Trophoblast cell (in vitro differentiated cells and primary cell): ENCODE measurements around the gene ZNF598.

Experiments
- DNase-seq, 2 donors: peaks; one replicate each; pipeline ENCODE4 v3.0.0-alpha.2; 2016
- H2AFZ ChIP-seq: 2 replicates; pipeline ENCODE4 v1.6.1; 2013; ENCODE audit warnings: low read length, moderate library complexity, mild to moderate bottlenecking; ENCODE audit not compliant: insufficient read depth, poor library complexity
- H2AK5ac ChIP-seq: 2 replicates; pipeline ENCODE4 v1.6.1; 2013; ENCODE audit warnings: mild to moderate bottlenecking, low read length
- H2BK120ac ChIP-seq: 2 replicates; pipeline ENCODE4 v1.6.1; 2013; ENCODE audit warnings: low read length, mild to moderate bottlenecking, moderate library complexity; ENCODE audit not compliant: insufficient read depth, poor library complexity
- H2BK12ac ChIP-seq: 2 replicates; pipeline ENCODE4 v1.6.1; 2013; ENCODE audit warnings: mild to moderate bottlenecking, low read length, moderate library complexity
- H2BK5ac ChIP-seq: 2 replicates; pipeline ENCODE4 v1.6.1; 2013; ENCODE audit warnings: low read length, low read depth, moderate library complexity, mild to moderate bottlenecking; ENCODE audit not compliant: poor library complexity
- H3K14ac ChIP-seq: 2 replicates; pipeline ENCODE4 v1.6.1; 2013; ENCODE audit warnings: mild to moderate bottlenecking, low read length
- H3K18ac ChIP-seq: 2 replicates; pipeline ENCODE4 v1.6.1; 2013; ENCODE audit warnings: mild to moderate bottlenecking, low read length
- H3K23ac ChIP-seq: 2 replicates; pipeline ENCODE4 v1.6.1; 2013; ENCODE audit warnings: low read length
- H3K27ac ChIP-seq: 2 replicates; pipeline ENCODE4 v1.5.1; 2013; ENCODE audit warnings: low read depth, mild to moderate bottlenecking, inconsistent platforms, low read length, moderate library complexity
- H3K27me3 ChIP-seq: 2 replicates; pipeline ENCODE4 v1.6.1; 2013; ENCODE audit warnings: inconsistent platforms, mild to moderate bottlenecking, low read length, moderate library complexity; ENCODE audit not compliant: insufficient read depth
- H3K36me3 ChIP-seq, 2 experiments: 1 replicate in 1 of 2; 2 replicates in 1 of 2; pipeline ENCODE4 v1.6.1; 2013; ENCODE audit warnings: low read length in 2 of 2, mild to moderate bottlenecking in 2 of 2, moderate library complexity in 1 of 2; ENCODE audit not compliant: insufficient read depth in 2 of 2, control insufficient read depth in 1 of 2
- H3K4ac ChIP-seq: 2 replicates; pipeline ENCODE4 v1.6.1; 2013; ENCODE audit warnings: low read depth, mild to moderate bottlenecking, low read length, moderate library complexity
- H3K4me1 ChIP-seq, 2 experiments: 1 replicate in 1 of 2; 2 replicates in 1 of 2; pipeline ENCODE4 v1.6.1; 2013; ENCODE audit warnings: low read length in 2 of 2, mild to moderate bottlenecking in 2 of 2, moderate library complexity in 1 of 2; ENCODE audit not compliant: insufficient read depth in 2 of 2, control insufficient read depth in 1 of 2
- H3K4me2 ChIP-seq: 2 replicates; pipeline ENCODE4 v1.6.1; 2013; ENCODE audit warnings: inconsistent platforms, mild to moderate bottlenecking, low read length, moderate library complexity
- H3K4me3 ChIP-seq: 2 replicates; pipeline ENCODE4 v1.5.1; 2013; ENCODE audit warnings: mild to moderate bottlenecking, low read depth, low read length, inconsistent platforms
- H3K79me1 ChIP-seq: one replicate; pipeline ENCODE4 v1.6.1; 2013; ENCODE audit warnings: low read length
- H3K79me2 ChIP-seq: 2 replicates; pipeline ENCODE4 v1.6.1; 2013; ENCODE audit warnings: low read length, mild to moderate bottlenecking; ENCODE audit not compliant: control insufficient read depth, insufficient read depth, poor library complexity
- H3K9ac ChIP-seq: 2 replicates; pipeline ENCODE4 v1.6.1; 2013; ENCODE audit warnings: mild to moderate bottlenecking, low read length
- H3K9me3 ChIP-seq: 2 replicates; pipeline ENCODE4 v1.6.1; 2013; ENCODE audit warnings: low read depth, mild to moderate bottlenecking, control low read depth, inconsistent platforms, low read length; ENCODE audit not compliant: insufficient read depth
- H4K12ac ChIP-seq: 2 replicates; pipeline ENCODE4 v1.6.1; 2013; ENCODE audit warnings: low read depth, mild to moderate bottlenecking, low read length, moderate library complexity
- H4K8ac ChIP-seq: 2 replicates; pipeline ENCODE4 v1.6.1; 2013; ENCODE audit warnings: low read depth, mild to moderate bottlenecking, low read length, moderate library complexity
- H4K91ac ChIP-seq: one replicate; pipeline ENCODE4 v1.6.1; 2013; ENCODE audit warnings: low read depth, mild to moderate bottlenecking, low read length, moderate library complexity
- WGBS: extraction: QIAGEN DNeasy Blood & Tissue Kit; methylation state at CpG from one replicate; pipeline ENCODE4 v1.1.7; 2013; ENCODE audit warnings: missing lambda C conversion rate; ENCODE audit not compliant: insufficient read length, insufficient coverage; ENCODE audit errors: extremely low coverage; 5-methylcytosine and 5-hydroxymethylcytosine counted together

ZNF598 gene

DNA sequence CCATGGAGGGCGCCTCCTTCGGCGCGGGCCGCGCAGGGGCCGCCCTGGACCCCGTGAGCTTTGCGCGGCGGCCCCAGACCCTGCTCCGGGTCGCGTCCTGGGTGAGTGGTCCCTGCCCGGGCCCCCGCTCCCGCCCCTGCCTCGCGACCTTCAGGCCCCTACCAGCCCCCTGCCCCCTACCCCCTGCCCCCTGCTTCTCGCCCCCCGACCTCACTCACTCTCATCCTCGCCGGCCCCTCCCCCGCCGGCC, 19.6 kb downstream of the ZNF598 start:
- no peak overlapping the region for H2BK120ac ChIP-seq
- H2BK12ac ChIP-seq: no peak overlapping the region
- H2AFZ ChIP-seq: no peak overlapping the region
- H3K9me3 ChIP-seq: peaks cover 19% of the 10 kb centered on the region
- no CpG with 5 or more reads among the region's 25 CpGs for WGBS
- no peak overlapping the region for H4K91ac ChIP-seq
- H3K4me3 ChIP-seq: peak overlapping the region; percentile 23
- H3K27ac ChIP-seq: no peak overlapping the region
- H3K14ac ChIP-seq: no peak overlapping the region
- no peak overlapping the region for H4K12ac ChIP-seq
- no peak overlapping the region for H3K4ac ChIP-seq
- DNase-seq: no peak
- H3K18ac ChIP-seq: no peak overlapping the region
- no peak overlapping the region for H3K9ac ChIP-seq
- peaks cover 5% of the 10 kb centered on the region for H3K79me1 ChIP-seq
- peaks cover 33% of the 10 kb centered on the region for H3K27me3 ChIP-seq
- no peak overlapping the region for H2BK5ac ChIP-seq
- no peak overlapping the region for H2AK5ac ChIP-seq
- H3K36me3 ChIP-seq: peaks cover 20% of the 10 kb centered on the region in 2 experiments
- no peak overlapping the region for H3K23ac ChIP-seq
- H4K8ac ChIP-seq: no peak overlapping the region
- peaks cover 14 to 24% of the 10 kb centered on the region in 2 experiments for H3K4me1 ChIP-seq
- peak overlapping the region; percentile 78 for H3K4me2 ChIP-seq
- no peaks in the 10 kb centered on the region for H3K79me2 ChIP-seq

DNA sequence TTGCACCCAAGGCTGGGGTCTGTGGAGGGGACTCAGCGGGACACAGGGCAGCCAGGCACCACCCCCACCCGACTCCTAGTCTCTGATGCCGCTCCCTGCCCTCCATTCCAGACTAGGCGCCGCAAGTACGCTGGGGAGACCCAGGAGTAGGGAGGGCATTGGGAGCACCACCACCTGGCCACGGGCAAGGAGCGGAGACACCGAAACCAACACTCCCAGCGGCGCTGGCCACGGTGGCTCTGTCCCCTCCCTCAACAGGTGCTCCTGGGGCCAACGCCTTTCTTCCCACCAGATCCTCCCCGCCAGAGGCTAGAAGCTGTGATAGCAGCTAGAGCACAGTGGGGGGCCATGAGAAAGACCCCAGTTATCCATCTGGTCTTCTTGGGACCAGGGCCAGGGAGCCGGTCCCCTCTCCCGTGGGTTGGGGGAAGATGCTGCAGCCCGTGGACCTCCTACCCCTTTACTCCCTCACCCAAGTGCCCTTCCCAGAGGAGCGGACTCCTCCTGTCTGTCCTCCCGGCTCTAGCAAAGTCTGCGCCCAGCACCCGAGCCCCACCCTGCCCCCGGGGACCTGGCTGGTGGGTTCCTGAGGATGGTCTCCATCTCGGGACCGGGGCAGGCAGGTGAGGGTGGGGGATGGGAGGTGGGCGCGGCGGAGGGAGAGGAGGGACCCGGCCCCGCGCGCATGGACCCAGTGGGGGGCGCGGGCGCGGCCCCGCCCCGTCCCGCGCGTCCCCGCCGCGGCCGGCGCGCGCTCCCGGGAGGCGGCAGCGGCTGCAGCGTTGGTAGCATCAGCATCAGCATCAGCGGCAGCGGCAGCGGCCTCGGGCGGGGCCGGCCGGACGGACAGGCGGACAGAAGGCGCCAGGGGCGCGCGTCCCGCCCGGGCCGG, 20.2 kb downstream of the ZNF598 start, which contains the start of gene SYNGR3:
Gene SYNGR3 (plus strand): TSS at position 762 of the 892 bp plus-strand sequence. CDS start 133 bp downstream, outside the sequence.
- H3K4me2 ChIP-seq: peak within 1 kb of the TSS; percentile 78
- H3K79me1 ChIP-seq: peaks cover 7% of the 10 kb centered on the region
- H3K18ac ChIP-seq: peak within 1 kb of the TSS; percentile 9
- no peak within 1 kb of the TSS for H2BK5ac ChIP-seq
- H2AFZ ChIP-seq: peak within 1 kb of the TSS; percentile 3
- H3K23ac ChIP-seq: no peak within 1 kb of the TSS
- peak within 1 kb of the TSS; percentile 23 for H3K4me3 ChIP-seq
- H3K27ac ChIP-seq: no peak within 1 kb of the TSS
- H2BK120ac ChIP-seq: peak within 1 kb of the TSS; percentile 25
- peaks cover 1% of the 10 kb centered on the region for H3K79me2 ChIP-seq
- H3K9ac ChIP-seq: no peak within 1 kb of the TSS
- H2BK12ac ChIP-seq: peak within 1 kb of the TSS; percentile 5
- H4K12ac ChIP-seq: peak within 1 kb of the TSS; percentile 23
- peaks cover 19% of the 10 kb centered on the region for H3K9me3 ChIP-seq
- H3K14ac ChIP-seq: peak within 1 kb of the TSS; percentile 16
- H2AK5ac ChIP-seq: peak within 1 kb of the TSS; percentile 13
- H3K4ac ChIP-seq: no peak within 1 kb of the TSS
- peak within 1 kb of the TSS; percentile 15 for H4K91ac ChIP-seq
- H4K8ac ChIP-seq: peak within 1 kb of the TSS; percentile 44
- peaks cover 20% of the 10 kb centered on the region in 2 experiments for H3K36me3 ChIP-seq
- WGBS: no CpG with 5 or more reads among the region's 67 CpGs
- peaks cover 17 to 27% of the 10 kb centered on the region in 2 experiments for H3K4me1 ChIP-seq
- DNase-seq: peak in 1 of 2 donors; percentile 37
- H3K27me3 ChIP-seq: peaks cover 33% of the 10 kb centered on the region

DNA sequence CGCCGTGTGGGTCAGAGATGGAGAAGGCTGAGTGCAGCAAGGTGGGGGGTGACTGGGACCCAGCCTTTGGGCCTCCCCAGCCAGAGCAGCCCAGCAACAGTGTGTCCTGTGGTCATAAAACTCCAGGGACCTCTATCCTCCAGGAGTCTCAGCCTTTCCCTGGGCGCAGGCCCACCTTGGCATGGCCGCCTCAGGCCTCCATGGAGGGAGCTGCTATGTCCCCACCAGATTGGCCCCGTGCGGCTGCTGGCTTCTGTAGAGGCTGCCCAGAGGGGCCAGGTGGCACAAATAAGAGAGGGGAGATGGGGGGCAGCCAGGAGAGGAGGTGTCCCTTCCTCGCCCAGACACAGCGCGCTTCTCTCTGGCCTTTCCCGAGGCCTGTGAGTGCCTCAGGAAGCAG, 22.4 kb downstream of the ZNF598 start:
- Histone ChIP-seq H2BK12ac (no peak overlapping the region), H2AK5ac (no peak overlapping the region), H3K4me1 (peaks cover 17 to 29% of the 10 kb centered on the region in 2 experiments), H4K91ac (no peak overlapping the region), H3K4ac (no peak overlapping the region), H3K9ac (no peak overlapping the region), H3K4me3 (no peak overlapping the region), H2AFZ (no peak overlapping the region), H4K12ac (no peak overlapping the region), H3K79me2 (peaks cover 2% of the 10 kb centered on the region), H3K27ac (no peak overlapping the region), H3K18ac (no peak overlapping the region), H3K27me3 (peaks cover 36% of the 10 kb centered on the region), H3K23ac (no peak overlapping the region), H2BK120ac (no peak overlapping the region), H3K14ac (no peak overlapping the region), H3K4me2 (no peak overlapping the region), H3K36me3 (peaks cover 20% of the 10 kb centered on the region in 2 experiments), H2BK5ac (no peak overlapping the region), H3K79me1 (peaks cover 11% of the 10 kb centered on the region), H4K8ac (no peak overlapping the region), H3K9me3 (peaks cover 12% of the 10 kb centered on the region)
- WGBS: no CpG with 5 or more reads among the region's 10 CpGs
- no peak for DNase-seq

DNA sequence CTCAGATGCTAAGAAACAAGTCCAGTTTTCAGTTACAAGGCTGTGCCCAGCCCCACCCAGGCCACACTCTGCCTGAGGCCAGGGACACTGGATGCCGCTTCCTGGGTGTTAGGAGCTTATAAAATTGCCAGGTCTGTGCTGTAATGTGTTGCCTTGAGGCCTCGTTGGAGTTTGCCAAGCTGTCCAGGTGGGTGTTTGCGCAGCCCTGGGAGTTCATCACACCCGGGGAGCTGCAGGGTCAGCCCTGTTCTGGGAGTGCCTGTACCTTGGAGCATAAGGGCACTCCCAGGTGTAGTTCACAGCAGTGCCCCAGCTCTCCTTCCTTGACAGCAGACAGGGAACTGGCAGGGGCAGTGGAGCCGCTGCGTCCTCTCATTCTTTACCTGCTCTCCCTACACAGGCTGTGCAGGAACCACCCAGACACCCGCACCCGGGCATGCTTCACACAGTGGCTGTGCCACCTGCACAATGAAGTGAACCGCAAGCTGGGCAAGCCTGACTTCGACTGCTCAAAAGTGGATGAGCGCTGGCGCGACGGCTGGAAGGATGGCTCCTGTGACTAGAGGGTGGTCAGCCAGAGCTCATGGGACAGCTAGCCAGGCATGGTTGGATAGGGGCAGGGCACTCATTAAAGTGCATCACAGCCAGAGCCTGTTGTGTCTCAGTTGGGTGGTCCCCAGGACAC, 24.0 kb downstream of the ZNF598 start:
- Histone ChIP-seq H3K14ac (no peak overlapping the region), H3K9ac (no peak overlapping the region), H4K8ac (no peak overlapping the region), H3K27me3 (peaks cover 38% of the 10 kb centered on the region), H3K4me2 (peak overlapping the region; percentile 98), H3K36me3 (peaks cover 20% of the 10 kb centered on the region in 2 experiments), H4K91ac (no peak overlapping the region), H2AFZ (no peak overlapping the region), H3K4ac (peak overlapping the region; percentile 15), H2AK5ac (no peak overlapping the region), H2BK5ac (no peak overlapping the region), H3K9me3 (peaks cover 3% of the 10 kb centered on the region), H4K12ac (no peak overlapping the region), H3K4me3 (no peak overlapping the region), H3K27ac (no peak overlapping the region), H3K79me1 (peaks cover 8% of the 10 kb centered on the region), H3K18ac (peak overlapping the region; percentile 13), H3K23ac (no peak overlapping the region), H3K79me2 (peaks cover 2% of the 10 kb centered on the region), H2BK12ac (no peak overlapping the region), H3K4me1 (peaks cover 11 to 19% of the 10 kb centered on the region in 2 experiments), H2BK120ac (no peak overlapping the region)
- no CpG with 5 or more reads among the region's 14 CpGs for WGBS
- DNase-seq: no peak
